ENCODE data around the gene LRP4. TPM values are rescaled to one million over a fixed set of nuclear protein-coding genes. Genes with fewer than 3 reads are reported as not detected.

Gene LRP4
- total and polyA plus RNA-seq, 2 of the 13 experiments (the other 11 are each of a cell fraction or from before 2014, with no cell fraction given), result 4.7 to 13.3 TPM

GRCh38 chr11:46845740-46846509, 72.4 kb downstream of the LRP4 start, which contains the start of gene CKAP5 (continued):
- TF ChIP-seq ZHX2 (IDR thresholded peaks at IDR 0.05; ENCODE audit: low read depth), result no peak
- no peak for TF ChIP-seq ZHX2 (CRISPR knock-in tag; IDR thresholded peaks at IDR 0.05; ENCODE audit: borderline replicate concordance)
- TF ChIP-seq MTA1 (CRISPR knock-in tag; IDR thresholded peaks at IDR 0.05; ENCODE audit: borderline replicate concordance), result peak; percentile 83; the same call in 1 of the 2 replicates
- no peak for TF ChIP-seq CENPX (CRISPR knock-in tag; IDR thresholded peaks at IDR 0.05)
- peak; percentile 86 for TF ChIP-seq E2F1 (CRISPR knock-in tag; IDR thresholded peaks at IDR 0.05)
- TF ChIP-seq RAD51 (IDR thresholded peaks at IDR 0.05; ENCODE audit: borderline replicate concordance), result no peak
- no peak for TF ChIP-seq ZNF121 (CRISPR knock-in tag; IDR thresholded peaks at IDR 0.05)
- TF ChIP-seq ZNF253 (CRISPR knock-in tag; IDR thresholded peaks at IDR 0.05; ENCODE audit: borderline replicate concordance), result peak; percentile 91; the same call in 1 of the 2 replicates
- peak; percentile 79; the same call in 1 of the 2 replicates for TF ChIP-seq ZNF547 (CRISPR knock-in tag; IDR thresholded peaks at IDR 0.05)
- TF ChIP-seq ZBTB44 (CRISPR knock-in tag; IDR thresholded peaks at IDR 0.05), result peak; percentile 30; the same call in 1 of the 2 replicates
- no peak for TF ChIP-seq GLMP (CRISPR knock-in tag; IDR thresholded peaks at IDR 0.05; ENCODE audit: borderline replicate concordance)
- no peak for TF ChIP-seq HMG20B (CRISPR knock-in tag; conservative IDR thresholded peaks at IDR 0.05)
- peak; percentile 51 for TF ChIP-seq ZNF563 (CRISPR knock-in tag; IDR thresholded peaks at IDR 0.05)
- 0 out of 2 replicates have a peak, but pooled peaks have one; percentile 66 for TF ChIP-seq NRL (CRISPR knock-in tag; IDR thresholded peaks at IDR 0.05; ENCODE audit: borderline replicate concordance)
- peak; percentile 68 for TF ChIP-seq MXD3 (CRISPR knock-in tag; IDR thresholded peaks at IDR 0.05)
- no peak; the same call in 1 of the 2 replicates for TF ChIP-seq RELA (CRISPR knock-in tag; IDR thresholded peaks at IDR 0.05)
- no peak for TF ChIP-seq MED13 (CRISPR knock-in tag; IDR thresholded peaks at IDR 0.05)
- no peak for TF ChIP-seq ZKSCAN5 (CRISPR knock-in tag; IDR thresholded peaks at IDR 0.05)
- TF ChIP-seq ZNF878 (CRISPR knock-in tag; IDR thresholded peaks at IDR 0.05), result peak; percentile 97

Measured in HepG2 (cell line).